GM19240 (cell line): Measurements from ENCODE around the gene ZBTB24.

Experiments used
- DNase-seq: peaks from one replicate; pipeline ENCODE4 v3.0.0; 2011; ENCODE audit warnings: low spot score; ENCODE audit not compliant: insufficient read length

The ZBTB24 gene

GRCh38 chr6:109452181-109452580 is 30.8 kb downstream of the ZBTB24 start:
- DNase-seq, result no peak

- no peak for DNase-seq
Measured at GRCh38 chr6:109451376-109451775, 31.6 kb downstream of the ZBTB24 start.

GRCh38 chr6:109450801-109451200 is 32.2 kb downstream of the ZBTB24 start:
- no peak for DNase-seq

GRCh38 chr6:109449795-109450673 is 33.0 kb downstream of the ZBTB24 start:
- DNase-seq, result no peak

- DNase-seq, result no peak
Measured at GRCh38 chr6:109449064-109449794, 33.8 kb downstream of the ZBTB24 start.

GRCh38 chr6:109448615-109449014 is 34.4 kb downstream of the ZBTB24 start:
- DNase-seq, result no peak

- DNase-seq, result no peak
Measured at GRCh38 chr6:109447878-109448555, 35.0 kb downstream of the ZBTB24 start.

- DNase-seq, result no peak
Measured at GRCh38 chr6:109447087-109447486, 35.9 kb downstream of the ZBTB24 start.

GRCh38 chr6:109446541-109446940 is 36.5 kb downstream of the ZBTB24 start:
- DNase-seq, result no peak

- no peak for DNase-seq
Measured at GRCh38 chr6:109446072-109446471, 36.9 kb downstream of the ZBTB24 start.

- DNase-seq, result no peak
Measured at GRCh38 chr6:109445382-109445781, 37.6 kb downstream of the ZBTB24 start.

GRCh38 chr6:109443425-109443950 is 39.5 kb downstream of the ZBTB24 start:
- no peak for DNase-seq

- no peak for DNase-seq
Measured at GRCh38 chr6:109442393-109442924, 40.6 kb downstream of the ZBTB24 start.

- peak; percentile 32 for DNase-seq
Measured at GRCh38 chr6:109441069-109441816, 41.8 kb downstream of the ZBTB24 start.

GRCh38 chr6:109440331-109441068 is 42.5 kb downstream of the ZBTB24 start, which contains the start of the genes PPIL6 and SMPD2:
PPIL6 (minus strand) TSS chr6:109440628; CDS start chr6:109440590, 38 bp downstream.
SMPD2 (plus strand) TSS chr6:109440724; CDS start chr6:109441122, 398 bp downstream.
- peak; percentile 70 for DNase-seq

GRCh38 chr6:109436041-109436440 is 47.0 kb downstream of the ZBTB24 start:
- no peak for DNase-seq

GRCh38 chr6:109434456-109434855 is 48.6 kb downstream of the ZBTB24 start:
- DNase-seq, result no peak

- DNase-seq, result no peak
Measured at GRCh38 chr6:109429496-109429895, 53.5 kb downstream of the ZBTB24 start.

GRCh38 chr6:109428889-109429477 is 54.0 kb downstream of the ZBTB24 start:
- no peak for DNase-seq
